Stimulated activated CD4-positive, alpha-beta T cell treated with anti-CD3 and anti-CD28 coated beads, TNF-alpha, amount 100 ng/mL, for 24 hours (primary cell): ENCODE measurements around the gene SMCO3.

Experiments
- DNase-seq, 3 experiments: peaks; one replicate each; pipeline ENCODE4 v3.0.0-alpha.2; 2020; ENCODE audit warnings: low read depth in 3 of 3

The SMCO3 gene

DNA sequence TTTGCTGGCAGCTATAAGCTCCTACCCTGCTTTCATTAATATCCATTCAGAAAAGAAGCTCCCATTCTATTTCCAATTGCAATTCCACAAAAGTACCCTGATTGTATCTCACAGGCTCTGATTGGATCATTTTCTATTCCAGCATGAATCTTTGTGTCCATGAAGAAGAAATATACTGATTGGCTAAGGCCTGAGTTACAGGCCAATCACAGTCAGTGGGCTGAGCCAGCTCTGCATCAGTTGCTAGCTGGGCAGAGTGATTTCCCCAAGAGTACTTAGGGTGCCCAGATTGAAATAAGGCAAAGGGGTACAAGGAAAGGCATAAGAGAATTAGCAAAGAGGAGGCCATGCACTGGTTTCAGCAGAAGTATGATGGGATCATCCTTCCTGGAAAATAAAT, 14.9 kb upstream of the SMCO3 start:
- DNase-seq = no peak

DNA sequence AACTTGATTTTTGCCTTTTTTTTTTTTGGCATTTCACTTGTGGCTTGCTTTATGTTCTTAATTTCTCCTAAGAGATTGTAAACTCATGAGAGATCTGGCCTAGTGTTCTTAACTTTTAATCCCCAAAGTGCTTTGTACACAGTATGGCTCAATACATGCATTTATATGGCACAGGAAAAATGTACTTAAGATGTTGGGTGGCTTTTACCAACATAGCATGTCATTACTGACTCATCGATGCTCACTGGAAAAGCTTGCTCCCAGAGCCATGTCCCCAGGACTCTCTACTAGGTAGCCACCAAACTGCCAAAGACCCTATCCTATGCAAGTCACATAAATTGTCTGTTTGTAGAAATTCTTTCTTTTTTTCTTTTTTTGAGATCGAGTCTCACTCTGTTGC, 13.1 kb upstream of the SMCO3 start:
- no peak for DNase-seq

DNA sequence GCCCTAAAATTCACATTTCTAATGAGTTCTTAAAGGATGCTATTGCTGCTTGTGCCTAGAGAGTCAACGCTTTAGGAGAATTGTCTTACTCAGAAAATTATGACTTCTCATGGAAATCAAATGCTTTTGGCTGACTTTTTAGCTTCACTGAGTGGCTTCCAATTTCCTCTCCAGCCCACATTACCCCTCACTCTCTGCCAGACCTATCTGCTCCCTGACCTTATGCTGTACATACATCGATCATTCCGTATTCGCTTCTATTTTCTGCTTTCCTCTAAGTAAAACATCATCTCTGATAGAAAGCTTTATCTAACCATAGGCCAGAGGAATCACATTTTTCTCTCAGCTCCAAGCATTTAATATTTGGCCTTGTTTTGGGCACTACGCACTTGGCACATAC, 12.5 kb upstream of the SMCO3 start:
- DNase-seq = no peak

DNA sequence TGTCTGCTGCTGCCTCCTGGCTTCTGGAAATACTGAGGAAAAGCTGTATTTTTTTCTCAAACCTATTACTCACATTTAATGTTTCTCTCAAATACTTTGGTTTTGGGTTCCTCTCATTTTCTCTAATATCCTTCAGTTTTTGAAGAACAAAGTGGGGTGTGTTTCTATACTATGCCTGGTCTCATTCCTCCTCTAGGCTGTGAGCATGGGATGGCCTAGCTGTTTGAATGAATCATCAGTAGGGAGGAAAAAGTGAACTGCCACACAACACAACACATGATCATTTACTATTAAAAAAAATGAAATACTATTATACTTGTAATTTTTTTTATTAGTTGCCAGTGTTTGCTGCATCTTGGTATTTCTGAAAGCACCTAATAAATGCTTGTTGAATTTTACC, 11.3 kb upstream of the SMCO3 start:
- no peak for DNase-seq

DNA sequence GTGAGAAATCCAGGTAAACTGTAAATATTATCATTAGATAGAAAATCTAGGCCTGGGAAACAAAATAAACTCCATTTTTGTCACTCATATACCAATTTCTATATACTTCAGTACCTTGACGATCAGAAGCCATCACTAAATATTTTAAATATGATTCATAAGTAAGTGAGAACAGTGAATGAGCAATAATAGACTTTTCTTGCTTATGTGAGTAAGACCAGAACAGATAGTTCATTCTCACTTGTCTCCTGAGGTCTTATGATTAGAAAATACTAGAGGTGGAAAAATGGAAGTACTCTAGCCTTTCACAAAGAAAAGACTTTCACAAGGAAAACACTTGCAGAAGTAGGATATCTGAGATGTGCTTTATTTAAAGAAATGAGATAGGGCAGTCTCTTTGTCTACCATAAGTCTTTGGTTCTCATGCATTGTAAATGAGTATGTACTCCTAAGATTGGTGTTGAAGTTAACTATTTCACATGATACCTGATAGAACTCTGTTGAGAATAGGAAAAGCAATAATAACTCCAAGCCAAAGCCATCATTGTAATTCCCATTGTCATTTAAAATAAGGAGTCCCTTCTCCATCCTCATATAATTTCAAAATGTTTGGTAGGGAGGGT, 10.1 kb upstream of the SMCO3 start:
- DNase-seq = no peak

DNA sequence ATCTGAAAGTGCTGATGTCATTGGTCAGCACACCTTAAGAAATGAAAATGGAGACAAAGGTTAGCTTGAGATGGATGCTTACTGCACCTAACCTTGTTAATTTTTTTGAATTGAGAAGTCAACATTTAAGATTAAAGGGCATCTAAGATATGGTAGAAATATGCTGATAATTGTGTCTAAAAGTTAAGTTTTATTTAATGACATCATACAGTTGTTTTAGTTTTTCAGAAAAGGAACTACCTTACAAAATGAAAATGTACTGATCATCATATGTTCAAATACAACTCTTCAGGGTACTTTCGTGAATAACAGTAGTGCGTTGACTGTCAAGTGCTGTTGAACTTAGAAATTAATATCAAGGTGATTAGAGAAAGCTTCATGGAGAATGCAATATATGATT, 2.5 kb downstream of the SMCO3 start:
- DNase-seq = no peak

DNA sequence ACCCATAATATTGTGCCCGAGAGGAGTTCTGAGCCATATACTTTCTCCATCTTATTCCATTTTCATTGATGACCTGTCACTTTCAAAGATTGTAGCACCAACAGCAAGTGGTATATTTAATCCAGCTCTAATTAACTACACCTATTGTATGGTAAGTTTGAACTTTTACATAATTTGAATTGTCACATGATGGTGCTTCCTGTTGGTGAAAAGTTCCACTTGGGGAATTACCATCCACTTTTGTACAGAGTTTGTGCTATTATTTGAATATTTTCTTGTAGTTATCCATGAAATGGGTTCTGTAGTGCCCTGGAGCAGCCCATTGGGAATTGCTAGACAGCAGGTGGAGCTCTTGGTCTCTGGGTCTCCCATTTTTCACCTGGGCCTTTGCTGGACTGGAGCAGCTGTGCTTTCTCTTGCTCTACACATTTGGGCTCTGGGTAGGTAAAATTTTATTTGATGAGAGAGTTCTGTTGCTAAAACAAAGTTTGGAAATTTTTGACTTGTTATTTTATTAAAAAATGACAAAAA, 3.0 kb downstream of the SMCO3 start:
- DNase-seq = no peak

DNA sequence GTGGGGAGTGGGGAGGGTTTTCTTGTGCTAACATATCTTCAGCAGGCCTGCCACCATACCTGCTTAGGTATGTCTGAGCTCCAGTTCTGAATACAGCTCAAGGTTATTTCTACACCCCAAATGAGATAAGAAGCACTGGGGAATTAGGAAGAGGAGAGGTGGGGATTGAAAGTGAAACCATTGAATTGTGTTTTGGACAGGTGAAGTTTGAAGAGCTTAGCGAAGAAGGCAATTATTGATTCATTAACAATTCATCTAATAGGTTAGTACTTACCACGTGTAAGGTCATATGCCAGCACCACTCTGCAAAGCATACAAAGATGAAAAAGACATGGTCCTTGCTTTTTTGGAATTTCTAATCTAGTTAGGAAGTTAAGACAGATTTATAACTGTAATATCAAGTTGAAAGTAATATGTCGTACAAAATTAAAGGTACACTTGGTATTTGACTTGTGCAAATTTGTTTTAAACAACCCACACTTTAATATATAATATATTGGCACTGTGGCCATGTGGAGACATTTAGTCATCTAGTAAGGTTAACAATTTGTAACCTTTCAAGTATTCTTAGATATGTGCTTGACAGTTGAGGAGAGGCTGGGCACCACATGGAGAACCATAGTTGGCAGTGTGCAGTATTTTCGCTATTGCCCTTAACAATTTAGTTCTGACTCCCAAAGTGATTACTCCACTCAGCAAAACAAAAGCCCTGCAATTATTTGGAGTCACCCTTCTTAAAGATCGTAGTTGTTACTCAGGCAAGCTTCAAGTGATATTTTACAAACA, 3.6 kb downstream of the SMCO3 start:
- no peak for DNase-seq

DNA sequence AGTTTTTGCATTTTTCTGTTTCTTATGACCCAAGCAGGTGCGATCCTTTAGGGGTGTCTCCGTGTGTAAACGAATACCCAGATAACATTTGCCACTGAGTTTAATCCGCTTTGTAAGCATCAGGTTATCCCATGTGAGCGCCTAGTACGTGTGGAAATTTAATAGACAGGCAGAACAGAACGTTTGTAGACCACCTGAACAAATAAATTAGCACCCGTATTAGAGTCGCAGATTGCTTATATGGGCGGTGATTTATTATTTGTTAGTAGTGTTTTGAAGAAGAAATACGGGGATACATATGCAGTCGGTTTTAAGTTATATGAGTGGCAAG, 10.2 kb downstream of the SMCO3 start:
- DNase-seq = no peak

DNA sequence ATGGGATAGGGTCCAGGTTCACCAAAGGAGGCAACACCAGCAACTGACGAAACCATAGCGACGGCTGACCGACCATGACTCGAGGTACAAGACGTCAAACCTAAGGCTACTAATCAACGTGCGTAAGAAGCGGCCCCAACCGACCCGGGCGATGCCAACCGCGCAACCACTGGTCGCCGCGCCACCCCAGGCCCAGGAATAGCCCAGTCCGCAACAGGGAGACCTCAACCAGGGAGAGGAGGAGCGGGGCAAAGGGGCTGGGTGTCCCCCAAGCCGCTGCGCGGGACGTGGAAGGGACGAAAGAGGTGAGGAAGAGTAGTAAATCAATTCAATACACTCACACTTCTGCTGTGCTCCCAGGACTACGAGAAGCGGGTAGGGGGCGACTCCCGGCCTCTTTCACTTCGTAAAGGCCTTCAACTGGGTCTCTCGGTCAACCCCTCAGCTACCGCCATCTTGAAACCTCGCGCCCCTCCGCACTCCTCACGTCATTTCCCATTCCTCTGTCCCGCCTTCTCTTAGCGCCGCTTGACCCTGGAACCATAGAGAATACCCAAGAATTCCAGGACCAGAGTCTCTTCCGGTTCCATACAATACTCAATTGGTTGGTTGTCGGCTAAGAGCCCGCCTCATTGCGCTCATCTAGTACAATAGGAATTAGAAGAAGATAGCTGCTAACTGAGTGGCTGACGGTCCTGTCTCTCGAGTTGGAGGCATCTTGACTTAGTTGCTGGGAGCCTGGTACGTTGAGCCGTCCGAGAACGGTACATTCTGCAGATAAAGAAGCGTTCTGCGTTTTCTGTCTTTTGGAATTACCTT, 10.8 kb downstream of the SMCO3 start, which contains the start of the genes C12orf60 and WBP11:
Gene C12orf60 (plus strand): TSS at position 660 of the 819 bp plus-strand sequence. CDS start 19,266 bp downstream, outside the sequence.
Gene WBP11 (minus strand): TSS at position 468 of the 819 bp plus-strand sequence. CDS start 2,095 bp downstream, outside the sequence.
- peak; percentile 70 to 83 (median 82) for DNase-seq

DNA sequence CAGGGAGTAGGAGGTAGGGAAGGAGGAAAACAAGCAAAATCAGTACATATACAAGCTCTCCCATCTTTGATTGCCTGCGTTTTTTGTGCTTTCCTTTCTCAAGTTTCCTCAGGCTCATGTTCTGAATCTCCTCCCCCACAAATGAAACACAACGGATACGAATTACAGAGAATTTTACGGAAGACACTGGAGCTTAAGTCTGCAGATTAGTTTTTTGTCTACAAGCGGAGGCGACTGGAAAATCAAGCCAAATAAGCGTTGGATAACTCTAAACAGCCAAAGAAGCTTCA, 11.3 kb downstream of the SMCO3 start:
- no peak for DNase-seq

DNA sequence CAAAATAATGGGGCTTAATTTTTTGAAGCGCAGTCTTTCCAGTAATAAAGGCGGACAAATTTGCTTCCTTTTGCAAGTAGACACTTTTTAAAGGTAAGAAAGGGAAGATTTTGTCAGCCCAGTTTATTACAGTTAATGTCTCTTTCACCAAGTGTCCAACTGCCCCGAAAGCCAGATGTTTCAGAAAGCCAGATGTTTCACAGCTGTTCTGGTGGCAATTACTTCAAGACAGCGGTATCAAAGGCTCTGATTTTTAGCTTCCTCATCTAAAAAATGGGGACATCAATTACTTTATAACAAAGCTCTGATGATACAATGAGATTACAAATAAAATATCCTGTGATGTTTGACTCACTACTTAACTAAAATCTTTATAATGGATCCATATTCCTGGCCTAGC, 11.7 kb downstream of the SMCO3 start:
- no peak for DNase-seq

DNA sequence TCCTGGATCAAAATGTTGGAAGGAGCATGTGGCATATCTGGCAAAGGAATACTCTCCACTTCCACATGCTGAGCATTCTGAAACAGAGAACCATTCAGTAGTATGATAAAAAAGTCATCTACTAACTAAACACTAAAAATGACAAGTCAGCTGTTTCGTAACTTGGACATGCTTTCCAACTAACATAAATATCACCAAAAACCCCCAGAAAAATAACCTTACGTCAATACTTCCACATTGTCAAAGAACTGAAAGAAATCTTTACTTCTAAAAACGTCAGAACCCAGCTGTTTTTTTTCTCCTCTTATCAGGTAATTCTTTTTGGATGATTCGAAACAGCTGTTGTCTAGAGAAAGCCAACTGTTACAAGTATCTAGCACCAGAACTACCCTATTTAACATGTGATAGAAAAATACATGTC, 18.9 kb downstream of the SMCO3 start:
- DNase-seq = no peak

DNA sequence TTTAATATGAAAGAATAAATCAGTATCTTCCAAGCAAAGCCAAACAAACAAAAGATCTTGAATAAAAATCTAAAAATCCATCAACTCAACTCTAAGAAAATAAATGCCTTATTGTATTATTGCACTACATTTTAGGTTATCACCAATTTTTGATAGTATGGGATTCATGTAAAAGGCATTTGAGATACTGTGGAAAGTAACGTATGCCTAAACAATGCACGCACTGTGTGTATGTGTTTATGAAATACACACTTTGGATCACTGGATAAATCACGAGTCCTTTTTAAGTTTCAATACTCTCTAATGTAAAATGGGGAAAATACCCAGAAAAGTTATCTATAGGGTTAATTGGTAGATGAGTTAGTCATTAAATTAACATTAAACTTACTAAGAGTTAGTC, 28.4 kb downstream of the SMCO3 start:
- no peak for DNase-seq

DNA sequence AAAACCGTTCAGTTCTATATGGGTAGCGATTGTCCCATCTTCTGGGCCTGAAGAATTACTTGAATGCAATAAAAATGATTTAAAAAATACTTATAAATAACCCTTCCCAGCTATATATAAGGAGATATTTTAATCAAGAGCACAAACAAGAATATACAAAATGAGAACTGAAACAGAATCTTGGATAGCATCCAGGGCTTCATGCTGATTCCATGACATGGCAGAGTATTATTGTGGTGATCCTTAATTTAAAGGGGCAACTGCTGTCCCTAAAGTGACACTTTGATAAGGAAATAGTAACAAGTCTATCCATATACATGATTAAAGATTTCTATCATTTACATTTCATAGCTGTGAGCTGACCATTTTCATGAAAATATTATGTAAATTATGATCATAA, 29.5 kb downstream of the SMCO3 start:
- DNase-seq = no peak

DNA sequence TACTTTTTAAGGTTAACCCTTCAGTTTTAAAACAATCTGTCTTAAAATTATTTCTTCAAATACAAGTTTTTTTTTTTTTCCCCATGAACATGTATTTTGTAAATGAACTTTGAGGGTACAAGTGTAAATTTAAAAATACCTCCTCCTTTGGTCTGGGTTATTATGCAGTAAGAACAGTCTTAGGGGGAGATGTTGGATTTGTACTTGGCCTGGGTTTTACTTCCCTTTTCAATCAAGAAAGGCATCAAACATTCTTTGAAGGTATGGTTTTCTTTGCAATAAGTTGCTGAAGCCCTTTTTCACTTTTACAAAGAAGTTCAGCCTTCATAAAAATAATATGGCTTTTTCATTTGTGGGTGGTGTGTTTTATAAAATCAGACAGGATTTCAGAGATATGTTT, 31.2 kb downstream of the SMCO3 start:
- DNase-seq = no peak

DNA sequence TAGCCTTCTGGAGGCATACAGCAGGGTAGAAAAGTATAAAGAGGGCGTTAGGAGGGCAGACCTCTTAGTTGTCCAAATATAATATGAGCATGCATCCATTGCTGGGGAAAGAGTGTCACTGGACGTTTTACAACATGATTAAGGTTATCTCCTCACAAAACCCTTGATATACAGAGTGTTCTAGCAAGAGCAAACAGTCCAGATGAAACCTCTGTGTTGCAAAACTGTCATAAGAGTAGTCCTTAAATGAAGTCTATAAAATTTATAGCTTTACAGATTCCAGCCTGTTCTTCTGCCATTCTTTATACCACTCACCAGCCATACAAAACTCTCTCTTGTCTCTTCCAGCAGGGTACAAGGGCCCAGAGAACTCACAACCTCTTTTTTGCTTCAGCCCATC, 32.4 kb downstream of the SMCO3 start:
- no peak for DNase-seq

DNA sequence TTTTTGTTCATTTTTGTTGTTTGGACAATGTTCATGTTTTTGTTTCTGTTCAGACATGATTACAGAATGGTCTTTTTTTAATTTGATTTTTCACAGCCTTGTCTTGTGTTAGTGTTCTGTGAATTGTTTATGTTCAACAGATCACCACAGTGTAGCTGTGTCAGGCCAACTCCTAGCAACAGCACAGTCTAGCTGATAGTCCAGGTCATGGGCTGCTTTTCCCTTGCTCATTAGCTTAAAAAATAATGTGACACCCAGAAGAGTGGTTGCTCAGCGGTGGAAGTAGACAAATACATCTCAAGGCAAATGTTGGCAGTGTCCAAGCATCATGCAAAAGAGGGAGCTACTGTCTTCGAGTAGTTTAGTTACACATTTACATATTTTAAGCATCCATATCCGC, 33.1 kb downstream of the SMCO3 start:
- no peak for DNase-seq

DNA sequence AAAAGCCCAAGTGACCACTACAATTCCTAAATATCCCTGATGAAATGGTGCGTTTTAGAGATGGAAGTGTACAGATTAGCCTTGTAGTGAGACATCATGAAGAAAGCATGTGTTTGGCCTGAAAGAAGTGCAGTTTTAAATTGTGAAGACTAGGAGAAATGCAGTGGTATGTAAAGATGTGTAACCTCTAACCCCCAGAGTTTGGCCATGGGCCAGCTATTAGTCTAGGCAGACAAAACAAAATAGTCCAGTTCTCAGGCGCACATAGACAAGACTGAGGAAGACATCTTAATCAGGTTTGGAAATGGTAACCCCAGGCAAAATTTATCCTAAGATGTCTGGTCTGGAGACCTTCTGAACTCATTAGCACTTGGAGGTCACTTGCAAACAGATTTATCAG, 34.1 kb downstream of the SMCO3 start:
- no peak for DNase-seq

DNA sequence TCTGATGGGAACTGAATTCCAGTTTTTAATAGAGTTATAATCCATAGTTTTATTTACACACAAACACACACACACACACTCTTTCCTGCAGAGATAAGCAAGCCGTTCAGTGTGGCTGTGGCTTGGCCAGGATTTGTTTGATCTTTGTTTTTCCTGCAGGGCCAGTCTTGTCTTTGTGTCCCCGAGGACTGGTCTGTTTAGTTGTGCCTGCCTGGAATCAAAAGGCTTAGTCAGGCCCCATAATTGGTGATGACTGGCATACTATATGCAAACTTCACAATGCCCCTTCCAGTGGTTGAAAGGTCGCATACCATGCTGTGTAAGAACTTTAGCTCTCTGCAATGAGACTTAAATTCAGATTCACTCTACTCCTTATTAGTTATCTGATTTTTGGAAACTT, 36.7 kb downstream of the SMCO3 start:
- DNase-seq = no peak

DNA sequence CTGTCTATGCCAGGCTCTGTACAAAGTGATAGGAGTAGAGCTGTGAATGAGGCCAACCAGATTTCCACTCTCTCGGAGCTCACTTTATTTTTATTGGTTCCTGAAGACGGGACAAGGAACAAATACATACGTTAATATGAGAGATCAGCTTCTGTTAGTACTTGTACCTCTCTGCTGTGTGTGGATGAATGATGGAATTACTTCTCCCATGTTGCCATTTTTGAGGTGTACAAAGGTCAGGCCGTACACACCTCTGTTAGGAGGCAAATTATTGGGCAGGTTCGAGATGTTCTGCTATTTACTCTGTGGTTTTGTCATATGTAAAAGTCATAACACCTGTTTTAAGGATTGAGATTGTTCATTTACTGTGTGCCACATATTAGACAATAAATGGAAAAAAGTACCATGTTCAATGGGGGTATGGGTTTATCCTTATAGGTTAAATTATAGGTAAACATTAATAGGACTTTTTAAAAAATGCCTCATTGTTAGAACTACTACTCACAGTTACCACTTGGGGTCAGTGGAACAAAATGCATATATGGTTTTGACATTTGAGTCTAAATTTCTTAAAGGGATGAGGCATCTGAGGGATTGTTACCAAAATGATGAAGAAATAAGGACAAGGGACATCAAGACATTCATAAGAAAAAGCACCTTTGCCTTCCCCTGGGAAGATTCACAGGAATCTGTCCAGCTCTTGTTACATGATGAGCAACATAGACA, 37.6 kb downstream of the SMCO3 start:
- DNase-seq = no peak

DNA sequence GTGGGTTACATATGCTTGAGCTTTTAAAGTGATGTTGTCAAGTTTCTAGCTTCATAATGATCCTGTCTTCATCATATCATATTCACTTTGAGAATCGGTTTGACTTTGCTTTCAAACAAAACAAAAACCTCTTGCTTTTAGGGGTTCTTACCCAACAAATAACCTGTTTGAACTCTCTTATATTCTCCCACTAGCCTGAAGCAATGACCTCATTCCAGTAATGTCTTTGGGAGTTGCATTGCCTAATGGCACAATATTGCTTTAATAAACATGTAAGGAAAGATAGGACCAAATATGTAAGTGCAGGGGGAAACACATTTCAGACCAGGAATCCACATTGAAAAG, 38.4 kb downstream of the SMCO3 start:
- no peak for DNase-seq
